HG03175 (cell line): ENCODE results near the gene CENPA.
"Not testable (repeated sequence)": the region's sequence is repeated elsewhere in the genome, so short reads cannot be mapped to it uniquely, and the experiment has no call there.

Experiments used
- ATAC-seq: cut with Tn5 transposase; IDR thresholded peaks from one replicate; pipeline ENCODE4 v1.9.1; 2021; ENCODE audit warnings: mild to moderate bottlenecking, moderate library complexity; ENCODE audit not compliant: unreplicated experiment

The CENPA gene

GRCh38 chr2:26759845-26760244 is 26.0 kb upstream of the CENPA start:
- ATAC-seq = no peak

GRCh38 chr2:26760991-26761390 is 24.9 kb upstream of the CENPA start:
- not testable (repeated sequence) for ATAC-seq

GRCh38 chr2:26763019-26763418 is 22.8 kb upstream of the CENPA start:
- ATAC-seq = no peak

GRCh38 chr2:26764078-26764887 is 21.6 kb upstream of the CENPA start, which contains the start of gene SLC35F6:
Gene SLC35F6, plus strand, starts transcription at chr2:26764284. Its CDS starts 66 bp downstream, at chr2:26764350.
- ATAC-seq = peak; percentile 86

GRCh38 chr2:26764906-26765305 is 20.9 kb upstream of the CENPA start:
- no peak for ATAC-seq

- no peak for ATAC-seq
Observed at GRCh38 chr2:26765475-26766200, 20.2 kb upstream of the CENPA start.

- ATAC-seq = no peak
Observed at GRCh38 chr2:26767129-26767528, 18.7 kb upstream of the CENPA start.

GRCh38 chr2:26767894-26768487 is 17.9 kb upstream of the CENPA start:
- ATAC-seq = no peak

- no peak for ATAC-seq
Observed at GRCh38 chr2:26768759-26769088, 17.1 kb upstream of the CENPA start.

GRCh38 chr2:26769089-26769761 is 16.6 kb upstream of the CENPA start:
- ATAC-seq = no peak

- ATAC-seq = no peak
Observed at GRCh38 chr2:26770986-26771586, 14.8 kb upstream of the CENPA start.

GRCh38 chr2:26772064-26773001 is 13.5 kb upstream of the CENPA start:
- no peak for ATAC-seq

- ATAC-seq = no peak
Observed at GRCh38 chr2:26776195-26776800, 9.6 kb upstream of the CENPA start.

GRCh38 chr2:26778098-26778497 is 7.8 kb upstream of the CENPA start:
- ATAC-seq = no peak

- no peak for ATAC-seq
Observed at GRCh38 chr2:26778507-26778906, 7.3 kb upstream of the CENPA start.

GRCh38 chr2:26780203-26780760 is 5.6 kb upstream of the CENPA start:
- ATAC-seq = no peak

- ATAC-seq = no peak
Observed at GRCh38 chr2:26782876-26783704, 2.8 kb upstream of the CENPA start.

- no peak for ATAC-seq
Observed at GRCh38 chr2:26784570-26785234, 1.2 kb upstream of the CENPA start.
